AG09309 (cell line): ENCODE measurements around the gene PDE4D.

Experiments used
- DNase-seq: peaks from one replicate; pipeline ENCODE4 v3.0.0-alpha.2; 2010; ENCODE audit warnings: low read depth
- H3K4me3 ChIP-seq: 2 replicates; pipeline ENCODE4 v1.5.1; 2011; ENCODE audit warnings: mild to moderate bottlenecking, low read depth, low read length, moderate library complexity; ENCODE audit not compliant: control insufficient read depth
- TF ChIP-seq, protein P1 (sequence below): IDR thresholded peaks from 2 replicates; pipeline ENCODE4 v1.5.1; 2011; ENCODE audit warnings: mild to moderate bottlenecking, low read depth, low read length, inconsistent platforms; ENCODE audit not compliant: insufficient read depth, control insufficient read depth; ENCODE audit errors: missing control alignments

PDE4D gene

DNA sequence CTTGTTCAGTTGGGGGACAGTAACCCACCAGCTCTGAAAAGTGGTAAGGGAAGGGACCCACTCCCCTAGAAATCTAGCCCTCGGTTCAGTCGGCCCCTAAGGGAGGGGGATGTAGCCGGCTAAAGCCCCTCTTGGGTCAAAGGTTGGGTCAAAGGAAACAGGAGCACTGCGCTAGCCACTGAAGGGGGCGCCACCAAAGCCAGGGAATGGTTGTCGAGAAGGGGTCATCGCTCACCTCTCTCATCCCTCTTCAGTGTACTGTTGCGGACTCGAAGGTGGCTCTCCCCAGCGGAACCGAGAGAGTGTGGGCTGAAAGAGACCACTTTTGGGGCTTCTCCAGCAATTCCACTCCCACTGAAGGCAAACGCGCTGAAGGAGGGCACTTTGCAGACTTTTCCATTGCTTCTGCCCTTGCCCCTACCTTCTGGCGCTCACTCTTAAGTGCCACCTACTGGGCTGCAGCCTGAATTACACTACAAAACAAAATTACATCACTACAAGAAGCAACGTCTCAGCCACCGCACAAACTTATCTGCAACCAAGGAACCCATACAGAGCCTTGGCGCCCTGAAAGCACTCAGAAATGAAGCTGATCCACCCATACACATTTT is 396.9 kb downstream of the PDE4D start:
- DNase-seq, result no peak
- TF ChIP-seq, protein P1, sequence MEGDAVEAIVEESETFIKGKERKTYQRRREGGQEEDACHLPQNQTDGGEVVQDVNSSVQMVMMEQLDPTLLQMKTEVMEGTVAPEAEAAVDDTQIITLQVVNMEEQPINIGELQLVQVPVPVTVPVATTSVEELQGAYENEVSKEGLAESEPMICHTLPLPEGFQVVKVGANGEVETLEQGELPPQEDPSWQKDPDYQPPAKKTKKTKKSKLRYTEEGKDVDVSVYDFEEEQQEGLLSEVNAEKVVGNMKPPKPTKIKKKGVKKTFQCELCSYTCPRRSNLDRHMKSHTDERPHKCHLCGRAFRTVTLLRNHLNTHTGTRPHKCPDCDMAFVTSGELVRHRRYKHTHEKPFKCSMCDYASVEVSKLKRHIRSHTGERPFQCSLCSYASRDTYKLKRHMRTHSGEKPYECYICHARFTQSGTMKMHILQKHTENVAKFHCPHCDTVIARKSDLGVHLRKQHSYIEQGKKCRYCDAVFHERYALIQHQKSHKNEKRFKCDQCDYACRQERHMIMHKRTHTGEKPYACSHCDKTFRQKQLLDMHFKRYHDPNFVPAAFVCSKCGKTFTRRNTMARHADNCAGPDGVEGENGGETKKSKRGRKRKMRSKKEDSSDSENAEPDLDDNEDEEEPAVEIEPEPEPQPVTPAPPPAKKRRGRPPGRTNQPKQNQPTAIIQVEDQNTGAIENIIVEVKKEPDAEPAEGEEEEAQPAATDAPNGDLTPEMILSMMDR, result peak; percentile 59
- H3K4me3 ChIP-seq, result no peak overlapping the region

DNA sequence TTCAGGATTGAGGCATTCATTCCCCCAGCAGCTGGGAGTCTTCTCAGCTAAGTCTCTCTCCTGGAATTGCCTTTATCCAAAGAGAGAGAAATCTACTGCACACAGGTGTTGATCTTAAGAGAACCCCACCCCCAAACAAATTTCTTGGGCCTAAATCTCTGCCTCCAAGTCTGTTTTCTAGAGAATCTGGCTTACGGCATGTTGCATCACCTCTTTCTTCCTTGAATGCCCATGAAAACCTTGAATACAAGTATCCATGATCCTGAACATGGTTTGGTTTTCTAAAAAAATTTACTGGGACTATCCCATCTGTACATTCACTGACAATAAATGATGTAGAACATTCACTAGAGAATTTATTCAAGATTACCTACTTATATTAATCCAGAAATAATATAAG is 401.6 kb downstream of the PDE4D start:
- DNase-seq, result no peak
- TF ChIP-seq, protein P1, result no peak
- H3K4me3 ChIP-seq, result no peak overlapping the region

DNA sequence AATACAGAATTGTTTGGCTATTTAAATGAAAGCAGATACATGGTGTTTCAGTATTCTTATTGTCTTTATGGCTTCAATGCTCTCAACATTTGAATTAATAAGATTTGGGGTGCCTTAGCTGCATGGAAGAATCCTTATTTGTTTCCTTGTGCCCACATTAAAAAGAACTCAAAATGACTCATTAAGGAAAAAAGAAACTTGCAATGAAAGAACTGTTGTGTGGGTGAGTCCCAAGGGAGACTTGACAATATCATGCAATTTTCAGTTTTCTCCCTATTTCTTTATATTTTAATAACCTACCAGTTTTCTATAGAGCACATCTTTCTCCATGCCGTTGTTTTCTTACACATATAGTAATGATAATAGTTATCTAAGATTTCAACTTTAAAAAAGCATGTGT is 404.0 kb downstream of the PDE4D start:
- TF ChIP-seq, protein P1, result no peak
- no peak for DNase-seq
- H3K4me3 ChIP-seq, result no peak overlapping the region

DNA sequence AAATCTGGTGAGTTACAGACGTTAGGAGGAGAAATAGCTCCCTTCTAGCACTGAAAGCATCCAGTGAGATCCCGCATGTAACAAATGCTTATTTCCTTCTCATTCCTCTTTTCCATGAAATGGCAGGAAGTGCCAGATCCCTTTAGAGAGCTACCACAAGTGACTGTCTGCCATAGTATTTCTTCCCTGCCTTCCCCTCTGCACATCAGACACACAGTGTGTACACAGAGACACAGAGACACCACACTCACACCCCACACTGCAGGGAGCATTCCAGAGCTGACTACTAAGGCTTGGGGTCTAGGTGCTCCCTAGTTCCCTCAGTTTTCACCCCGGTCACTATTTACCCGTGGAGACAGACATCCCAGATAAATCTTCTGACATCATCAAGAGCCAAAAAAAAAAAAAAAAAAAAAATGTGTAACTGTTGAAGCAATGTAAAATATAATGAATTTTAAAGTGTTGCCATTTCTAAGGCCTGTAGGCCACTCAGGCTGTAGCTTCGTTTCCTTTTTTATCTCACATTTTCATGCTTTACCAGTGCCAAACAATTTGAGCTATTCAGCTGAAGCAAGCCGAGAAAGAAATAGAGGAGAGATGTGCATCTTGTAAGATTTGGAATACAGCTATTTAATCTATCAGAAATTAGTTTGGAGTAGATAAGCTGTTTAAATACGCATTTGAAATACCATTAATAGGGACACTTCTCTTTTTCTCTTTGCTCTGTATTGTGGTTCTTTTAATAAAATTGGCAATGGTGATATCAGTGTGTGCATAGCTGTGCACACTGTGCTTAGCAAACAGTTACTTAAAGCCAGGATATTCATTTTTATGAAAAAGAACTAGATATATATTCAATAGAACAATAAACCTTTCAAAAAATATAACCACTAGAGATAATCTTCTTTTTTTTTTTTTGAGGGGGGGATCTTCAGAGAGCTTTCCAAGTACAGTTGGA is 405.5 kb downstream of the PDE4D start:
- DNase-seq, result no peak
- H3K4me3 ChIP-seq, result no peak overlapping the region
- TF ChIP-seq, protein P1, result no peak

DNA sequence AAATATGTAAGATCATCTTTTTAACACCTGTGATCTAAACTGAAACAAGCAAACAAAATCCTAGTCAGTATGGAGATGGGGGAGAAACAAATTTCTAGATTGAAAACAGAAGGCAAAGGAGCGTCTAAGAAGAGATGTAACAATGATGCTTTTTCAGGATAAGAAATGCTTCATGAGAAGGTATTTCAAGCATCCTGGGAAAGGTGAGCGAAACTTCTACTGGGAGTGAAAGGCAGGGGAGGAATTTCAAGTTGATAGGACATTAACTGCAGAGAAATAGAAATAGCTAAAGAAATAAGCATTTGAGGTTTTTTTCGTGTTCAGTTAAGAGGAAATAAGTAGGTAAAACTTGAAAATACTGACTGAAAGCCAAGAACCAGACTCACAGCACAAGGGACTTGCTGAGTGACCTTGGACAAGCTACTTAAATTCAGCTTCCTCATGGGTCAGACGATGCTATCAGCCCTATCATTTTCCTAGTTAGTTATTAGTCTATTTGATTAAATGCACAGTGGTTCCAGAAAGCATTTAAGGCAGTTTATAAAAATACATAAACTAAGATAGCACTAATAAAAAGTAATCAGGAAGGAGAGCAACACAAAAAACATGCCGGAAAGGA is 406.3 kb downstream of the PDE4D start:
- H3K4me3 ChIP-seq, result no peak overlapping the region
- TF ChIP-seq, protein P1, result no peak
- no peak for DNase-seq

DNA sequence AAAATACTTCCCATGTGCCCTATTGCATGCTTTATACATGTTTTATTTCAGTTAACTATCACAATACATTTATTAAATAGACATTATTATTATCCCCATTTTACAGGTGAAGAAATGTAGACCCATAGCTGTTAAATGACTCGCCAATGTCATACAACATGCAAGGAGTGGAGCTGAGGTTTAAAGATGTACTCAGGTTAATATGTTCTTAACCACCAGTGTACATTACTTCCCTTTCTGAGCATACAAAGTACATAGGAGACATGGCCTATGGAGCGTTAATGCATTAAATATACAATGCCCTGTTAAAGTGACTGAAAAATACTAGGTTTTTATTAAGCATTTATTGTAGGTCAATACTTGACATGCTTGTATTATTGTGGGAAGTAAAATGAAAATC is 407.0 kb downstream of the PDE4D start:
- no peak for DNase-seq
- no peak overlapping the region for H3K4me3 ChIP-seq
- TF ChIP-seq, protein P1, result no peak
